ENCODE results near the gene OR4E1.

OR4E1 gene, protein sequence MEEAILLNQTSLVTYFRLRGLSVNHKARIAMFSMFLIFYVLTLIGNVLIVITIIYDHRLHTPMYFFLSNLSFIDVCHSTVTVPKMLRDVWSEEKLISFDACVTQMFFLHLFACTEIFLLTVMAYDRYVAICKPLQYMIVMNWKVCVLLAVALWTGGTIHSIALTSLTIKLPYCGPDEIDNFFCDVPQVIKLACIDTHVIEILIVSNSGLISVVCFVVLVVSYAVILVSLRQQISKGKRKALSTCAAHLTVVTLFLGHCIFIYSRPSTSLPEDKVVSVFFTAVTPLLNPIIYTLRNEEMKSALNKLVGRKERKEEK

DNA sequence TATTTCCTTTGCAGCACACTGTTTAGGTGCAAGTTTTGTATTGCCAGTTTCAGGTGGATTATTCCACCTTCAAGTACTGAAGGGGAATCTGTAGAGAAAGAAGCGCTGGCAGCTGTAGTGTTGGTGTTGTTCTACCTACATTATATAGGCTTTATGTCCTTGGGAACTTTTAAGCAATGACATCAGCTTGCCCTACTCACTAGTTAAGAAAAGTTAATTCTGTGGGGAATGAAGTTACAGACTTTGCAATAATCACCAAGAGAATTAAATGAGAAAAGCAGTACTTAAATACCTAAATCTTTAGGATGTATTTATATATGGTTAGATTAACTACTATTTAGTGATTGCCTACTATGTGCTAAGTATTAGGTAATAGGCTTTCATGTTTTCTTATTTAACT lies at the start of gene OR4E1:
OR4E1 (minus strand) TSS at position 101 of the 400 bp plus-strand sequence. CDS start 2,883 bp downstream, outside the sequence.
- TF ChIP-seq, protein P1, sequence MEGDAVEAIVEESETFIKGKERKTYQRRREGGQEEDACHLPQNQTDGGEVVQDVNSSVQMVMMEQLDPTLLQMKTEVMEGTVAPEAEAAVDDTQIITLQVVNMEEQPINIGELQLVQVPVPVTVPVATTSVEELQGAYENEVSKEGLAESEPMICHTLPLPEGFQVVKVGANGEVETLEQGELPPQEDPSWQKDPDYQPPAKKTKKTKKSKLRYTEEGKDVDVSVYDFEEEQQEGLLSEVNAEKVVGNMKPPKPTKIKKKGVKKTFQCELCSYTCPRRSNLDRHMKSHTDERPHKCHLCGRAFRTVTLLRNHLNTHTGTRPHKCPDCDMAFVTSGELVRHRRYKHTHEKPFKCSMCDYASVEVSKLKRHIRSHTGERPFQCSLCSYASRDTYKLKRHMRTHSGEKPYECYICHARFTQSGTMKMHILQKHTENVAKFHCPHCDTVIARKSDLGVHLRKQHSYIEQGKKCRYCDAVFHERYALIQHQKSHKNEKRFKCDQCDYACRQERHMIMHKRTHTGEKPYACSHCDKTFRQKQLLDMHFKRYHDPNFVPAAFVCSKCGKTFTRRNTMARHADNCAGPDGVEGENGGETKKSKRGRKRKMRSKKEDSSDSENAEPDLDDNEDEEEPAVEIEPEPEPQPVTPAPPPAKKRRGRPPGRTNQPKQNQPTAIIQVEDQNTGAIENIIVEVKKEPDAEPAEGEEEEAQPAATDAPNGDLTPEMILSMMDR (conservative IDR thresholded peaks at IDR 0.05): no peak
- TF ChIP-seq ZFX (IDR thresholded peaks at IDR 0.05): no peak
- no peak within 1 kb of the TSS for H3K27ac ChIP-seq

DNA sequence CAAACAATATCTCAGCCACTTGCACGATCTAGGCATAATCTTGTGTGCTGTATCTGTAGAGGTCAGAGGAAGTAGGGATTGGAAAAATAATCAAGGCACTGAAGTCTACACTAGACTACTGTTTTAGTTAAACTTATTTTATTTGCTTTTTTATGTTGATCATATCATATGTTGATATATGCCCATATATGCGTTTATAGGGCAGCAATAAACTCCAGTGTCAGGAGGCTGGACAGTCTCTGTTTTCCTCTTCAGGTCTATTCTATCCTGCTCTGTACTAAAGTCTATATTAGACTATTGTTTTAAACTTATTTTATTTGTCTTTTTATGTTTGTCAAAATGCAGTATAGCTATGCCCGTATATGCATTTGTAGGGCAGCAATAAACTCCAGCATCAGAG lies 47.9 kb upstream of the OR4E1 start:
- H3K27ac ChIP-seq: no peak overlapping the region
- no peak for TF ChIP-seq ZFX (IDR thresholded peaks at IDR 0.05)

DNA sequence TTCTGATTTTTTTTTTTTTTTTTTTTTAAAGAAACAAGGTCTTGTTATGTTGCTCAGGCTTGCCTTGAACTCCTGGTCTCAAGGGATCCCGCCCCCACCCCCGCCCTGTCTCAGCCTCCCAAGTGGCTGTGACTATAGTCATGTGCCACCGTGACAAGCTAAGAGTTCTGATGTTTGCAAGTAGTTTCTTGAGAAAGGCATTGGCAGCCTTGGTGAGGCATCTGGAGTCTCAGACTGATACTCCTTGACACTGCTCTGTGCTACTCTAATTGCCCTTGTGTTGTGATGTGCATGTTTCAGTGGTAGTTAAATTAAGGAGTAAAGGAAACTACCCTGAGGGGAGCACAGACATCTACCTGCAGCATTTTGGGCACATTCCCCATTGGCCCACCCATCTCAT lies 46.2 kb upstream of the OR4E1 start:
- no peak overlapping the region for H3K27ac ChIP-seq
- TF ChIP-seq, protein P1 (conservative IDR thresholded peaks at IDR 0.05): no peak
- no peak for TF ChIP-seq ZFX (IDR thresholded peaks at IDR 0.05)

DNA sequence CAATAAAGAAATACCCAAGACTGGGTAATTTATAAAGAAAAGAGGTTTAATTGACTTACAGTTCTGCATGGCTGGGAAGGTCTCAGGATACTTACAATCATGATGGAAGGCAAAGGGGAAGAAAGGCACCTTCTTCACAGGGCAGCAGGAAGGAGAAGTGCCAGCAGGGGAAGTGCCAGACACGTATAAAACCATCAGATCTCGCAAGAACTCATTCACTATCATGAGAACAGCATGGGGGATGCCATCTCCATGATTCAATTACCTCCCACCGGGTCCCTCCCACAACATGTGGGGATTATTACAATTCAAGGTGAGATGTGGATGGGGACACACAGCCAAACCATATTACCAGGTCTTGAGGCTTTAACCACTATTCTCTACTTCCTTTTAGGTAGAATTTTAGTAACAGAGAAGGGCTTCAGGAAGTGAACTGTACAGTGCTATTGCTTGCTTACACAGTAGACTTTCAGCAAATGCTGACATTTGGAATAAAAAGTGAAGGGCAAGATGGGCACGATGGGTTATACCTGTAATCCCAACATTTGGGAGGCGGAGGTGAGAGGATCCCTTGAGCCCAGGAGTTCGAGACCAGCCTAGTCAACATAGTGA lies 40.8 kb upstream of the OR4E1 start:
- no peak overlapping the region for H3K27ac ChIP-seq
- TF ChIP-seq ZFX (IDR thresholded peaks at IDR 0.05): no peak
- TF ChIP-seq, protein P1 (conservative IDR thresholded peaks at IDR 0.05): no peak

DNA sequence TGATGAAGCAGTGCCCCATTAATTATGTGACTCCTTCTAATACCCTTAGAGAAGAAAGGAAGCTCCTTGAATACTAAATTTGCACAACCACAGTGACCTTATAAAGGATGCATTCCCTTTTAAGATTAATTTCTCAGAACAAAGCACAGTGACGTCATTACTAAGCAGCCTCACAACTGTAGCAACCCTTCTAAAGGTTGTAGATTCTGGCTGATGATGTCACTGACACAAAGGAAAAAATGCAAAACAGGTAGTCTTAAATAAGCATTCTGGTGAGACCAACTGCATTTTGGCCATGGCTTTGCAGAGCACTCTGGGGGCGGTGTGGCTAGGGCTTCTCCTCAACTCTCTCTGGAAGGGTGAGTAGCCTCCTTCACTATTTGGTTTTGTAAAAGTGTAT lies 38.4 kb upstream of the OR4E1 start:
- no peak overlapping the region for H3K27ac ChIP-seq
- TF ChIP-seq, protein P1 (conservative IDR thresholded peaks at IDR 0.05): no peak
- TF ChIP-seq ZFX (IDR thresholded peaks at IDR 0.05): no peak

DNA sequence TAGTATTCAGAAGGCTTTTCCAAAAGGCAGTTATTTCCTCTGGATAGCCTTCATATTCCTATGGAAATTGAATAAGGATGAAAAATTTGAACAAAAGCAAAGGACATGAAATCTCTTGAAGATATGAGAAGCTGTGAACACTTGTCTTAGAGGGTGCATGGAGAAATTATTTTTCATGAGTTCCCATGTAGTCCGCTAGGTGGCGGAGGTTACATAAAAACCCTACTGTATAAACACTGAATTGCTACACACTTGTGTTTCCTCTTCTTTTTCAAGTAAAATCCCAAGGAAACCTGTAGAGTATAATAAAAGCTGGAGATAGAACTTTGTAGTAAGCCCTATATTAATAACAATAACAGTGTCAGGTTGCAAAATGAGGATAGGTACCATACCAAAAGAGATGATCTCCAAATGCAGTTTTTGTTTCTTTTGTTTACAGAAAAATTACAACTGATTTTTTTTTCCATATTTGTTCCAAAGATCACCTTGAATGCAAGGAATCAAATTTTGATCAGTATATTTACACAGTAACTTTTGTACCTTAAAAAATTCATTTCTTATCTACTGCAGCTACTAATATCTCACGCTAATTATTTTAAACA lies 37.8 kb upstream of the OR4E1 start:
- no peak overlapping the region for H3K27ac ChIP-seq
- TF ChIP-seq ZFX (IDR thresholded peaks at IDR 0.05): no peak
- TF ChIP-seq, protein P1 (conservative IDR thresholded peaks at IDR 0.05): peak; percentile 85

DNA sequence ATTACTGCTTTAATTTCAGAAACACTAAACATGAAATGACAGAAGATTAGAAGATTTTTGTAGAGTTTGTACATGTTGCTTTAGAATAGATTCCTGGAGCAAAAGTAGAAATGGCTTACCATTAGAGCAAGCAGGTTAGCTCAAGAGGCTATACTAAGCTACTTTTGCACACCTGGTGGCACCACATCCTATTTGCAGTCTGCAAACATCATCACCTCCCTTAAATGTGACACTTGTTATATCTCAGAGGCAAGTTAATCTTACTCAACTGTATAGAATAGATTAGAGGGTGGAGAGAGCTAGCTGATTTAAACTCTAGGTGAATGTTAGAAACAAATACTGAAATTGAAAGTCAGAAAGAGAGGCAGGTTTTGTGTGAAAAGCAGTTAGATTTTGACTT lies 30.7 kb upstream of the OR4E1 start:
- TF ChIP-seq, protein P1 (conservative IDR thresholded peaks at IDR 0.05): no peak
- no peak for TF ChIP-seq ZFX (IDR thresholded peaks at IDR 0.05)
- H3K27ac ChIP-seq: no peak overlapping the region

Data from C4-2B (cell line).